NCI-H774 (cell line): ENCODE data around the gene ARMC2.
"Not testable (repeated sequence)": the region's sequence is repeated elsewhere in the genome, so short reads cannot be mapped to it uniquely, and the experiment has no call there.

Source experiments
- DNase-seq: peaks from one replicate; lab custom pipeline; 2025; lab: John Stamatoyannopoulos, UW

Gene ARMC2

DNA sequence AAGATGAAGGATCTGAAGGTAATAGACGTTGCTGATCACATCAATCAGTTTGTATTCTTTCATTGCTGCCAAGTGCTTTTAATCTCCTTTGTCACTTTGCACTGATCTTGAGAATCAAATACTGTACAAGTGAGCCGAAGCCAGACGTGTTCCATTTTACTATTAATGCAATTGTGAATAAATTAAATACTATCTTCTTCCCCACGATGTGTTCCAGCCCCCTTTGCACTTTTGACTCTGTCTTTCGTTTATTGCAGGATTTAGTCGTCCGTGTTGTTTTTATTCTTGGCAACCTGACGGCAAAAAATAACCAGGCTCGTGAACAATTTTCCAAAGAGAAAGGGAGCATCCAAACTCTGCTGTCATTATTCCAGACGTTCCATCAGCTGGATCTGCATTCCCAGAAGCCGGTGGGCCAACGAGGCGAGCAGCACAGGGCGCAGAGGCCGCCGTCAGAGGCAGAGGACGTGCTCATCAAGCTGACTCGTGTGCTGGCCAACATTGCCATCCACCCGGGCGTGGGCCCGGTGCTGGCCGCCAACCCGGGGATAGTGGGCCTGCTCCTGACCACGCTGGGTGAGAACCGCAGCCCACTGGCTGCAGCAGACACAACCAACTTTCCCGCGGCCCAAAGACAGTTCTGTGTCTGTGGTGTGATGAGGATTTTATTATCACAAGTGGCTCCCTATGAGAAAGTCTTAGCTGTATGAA lies 104.7 kb downstream of the ARMC2 start:
- DNase-seq, result no peak

DNA sequence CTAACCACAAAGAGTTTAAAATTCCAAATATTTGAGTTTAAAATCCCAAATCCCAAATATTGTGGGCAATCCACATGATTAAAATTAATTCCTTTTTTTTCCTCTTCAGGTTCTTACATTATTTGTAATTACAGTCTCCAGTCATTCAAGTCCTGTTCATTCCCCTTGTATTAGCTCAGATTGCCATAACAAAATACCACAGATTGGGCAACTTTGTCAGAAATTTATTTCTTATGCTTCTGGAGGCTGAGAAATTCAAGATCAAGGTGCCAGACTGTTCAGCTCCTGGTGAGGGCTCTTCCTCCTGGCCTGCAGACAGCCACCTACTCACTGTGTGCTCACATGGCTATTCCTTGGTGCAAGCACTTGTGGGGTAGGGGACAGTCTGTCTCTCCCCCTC lies 105.5 kb downstream of the ARMC2 start:
- no peak for DNase-seq

DNA sequence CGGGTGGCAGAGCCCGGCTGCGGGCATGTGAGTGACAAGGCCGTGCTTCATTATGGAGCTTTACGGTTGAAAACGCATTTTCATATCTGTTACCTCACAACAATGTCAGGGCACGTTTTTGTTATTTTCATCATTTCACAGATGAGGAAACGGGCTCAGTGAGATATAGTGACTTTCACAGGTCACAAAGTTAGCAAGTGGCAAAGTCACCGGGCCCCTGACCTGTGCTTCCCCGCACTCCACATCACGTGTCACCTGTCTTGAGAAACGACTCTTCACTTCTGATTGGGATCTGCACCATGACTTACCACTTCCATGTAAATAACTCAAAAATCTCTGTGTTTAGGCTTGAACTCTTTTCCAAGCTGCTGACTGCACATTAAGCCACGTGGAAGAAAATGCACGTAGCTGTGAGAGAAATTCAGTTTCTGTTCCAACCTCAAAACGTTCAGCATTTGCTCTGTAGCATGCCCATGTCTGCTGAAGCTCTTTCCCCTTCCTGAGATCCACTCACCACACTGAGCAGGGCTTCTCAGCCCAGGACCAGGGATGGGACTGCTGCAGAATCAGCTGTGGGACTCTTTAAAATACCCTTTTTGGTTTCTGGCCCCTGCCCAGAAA lies 107.2 kb downstream of the ARMC2 start:
- no peak for DNase-seq

DNA sequence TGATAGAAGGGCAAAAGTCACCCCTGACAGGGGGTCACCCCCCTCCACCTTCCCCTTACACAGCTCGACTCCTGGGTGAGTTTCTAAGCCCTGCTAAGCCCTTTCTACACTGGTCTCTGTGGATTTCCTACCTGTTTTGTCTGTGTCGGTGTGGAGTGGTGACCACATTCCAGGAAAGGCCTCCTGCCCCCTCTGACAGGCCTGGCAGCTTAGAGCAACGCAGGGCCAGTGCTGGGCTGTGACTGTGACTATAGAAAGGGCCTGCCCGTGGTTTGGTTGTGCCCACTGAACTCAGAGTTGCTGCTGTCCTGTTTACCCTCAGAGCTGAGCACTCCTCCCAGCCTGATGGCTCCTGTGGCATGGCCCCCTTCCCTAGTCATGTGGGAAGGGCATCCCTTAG lies 109.0 kb downstream of the ARMC2 start:
- DNase-seq, result no peak

DNA sequence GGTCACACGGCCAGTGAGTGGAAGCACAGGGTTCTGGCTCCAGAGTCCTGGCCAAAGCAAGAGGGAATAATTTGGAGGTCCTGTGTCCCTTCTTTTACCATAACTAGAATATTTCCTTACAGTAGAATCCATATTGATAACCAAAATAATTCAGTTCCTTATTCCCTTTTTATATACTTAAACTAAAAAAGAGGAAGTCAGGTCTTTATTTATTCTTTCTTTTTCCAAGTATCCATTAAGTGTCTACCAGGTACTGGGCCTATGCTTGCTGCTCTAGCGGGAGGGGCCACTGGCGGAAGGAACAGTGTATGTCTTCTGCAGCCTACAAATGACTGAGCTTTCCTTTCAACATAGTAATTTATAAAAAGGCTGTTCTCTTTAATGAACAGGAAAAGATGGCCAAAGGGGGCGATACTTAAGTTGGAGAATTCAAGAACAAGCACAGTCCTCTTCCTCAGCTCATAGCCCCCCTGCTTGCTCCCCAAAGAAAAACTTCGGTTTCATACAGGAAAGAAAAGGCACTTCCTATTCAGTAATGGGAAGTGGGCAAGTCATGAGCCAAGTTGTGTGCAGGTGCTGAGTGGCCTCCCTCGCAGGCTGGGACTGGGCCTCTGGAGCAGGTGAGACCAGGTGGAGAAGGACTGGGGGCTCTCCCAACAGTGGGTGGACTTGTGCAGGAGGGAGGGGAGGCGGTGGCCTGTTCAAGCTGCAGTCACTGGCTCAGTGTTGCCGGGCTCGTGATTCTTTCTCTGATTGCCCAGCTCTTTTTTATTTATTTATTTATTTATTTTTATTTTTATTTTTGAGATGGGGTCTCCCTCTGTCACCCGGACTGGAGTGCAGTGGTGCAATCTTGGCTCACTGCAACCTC lies 110.9 kb downstream of the ARMC2 start:
- no peak for DNase-seq

DNA sequence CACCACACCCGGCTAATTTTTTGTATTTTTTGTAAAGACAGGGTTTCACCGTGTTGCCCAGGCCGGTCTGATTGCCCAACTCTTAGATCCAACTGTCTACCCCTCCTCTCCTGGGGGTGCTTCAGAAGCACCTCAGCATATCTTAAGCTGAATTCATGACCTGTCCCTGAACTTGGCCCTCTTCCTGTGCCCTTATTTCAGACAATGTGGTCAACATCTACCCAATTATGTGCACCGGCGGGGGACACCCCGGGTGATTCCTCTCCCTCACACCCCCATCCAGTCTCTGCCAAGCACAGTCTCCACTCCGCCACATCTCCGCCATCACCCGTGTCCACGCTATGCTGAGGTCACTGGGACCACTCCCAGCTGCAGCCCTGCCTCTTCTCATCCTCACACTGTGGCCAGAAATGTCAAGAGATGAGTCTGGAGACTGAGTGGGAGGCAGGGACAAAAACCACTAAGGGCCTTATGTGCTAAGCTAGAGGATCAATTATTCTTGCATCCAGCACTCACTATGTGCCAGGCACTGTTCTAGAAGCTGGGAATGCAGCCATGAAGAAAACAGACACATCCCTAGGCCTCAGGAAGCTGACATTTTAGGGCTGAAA lies 111.9 kb downstream of the ARMC2 start:
- DNase-seq, result no peak

DNA sequence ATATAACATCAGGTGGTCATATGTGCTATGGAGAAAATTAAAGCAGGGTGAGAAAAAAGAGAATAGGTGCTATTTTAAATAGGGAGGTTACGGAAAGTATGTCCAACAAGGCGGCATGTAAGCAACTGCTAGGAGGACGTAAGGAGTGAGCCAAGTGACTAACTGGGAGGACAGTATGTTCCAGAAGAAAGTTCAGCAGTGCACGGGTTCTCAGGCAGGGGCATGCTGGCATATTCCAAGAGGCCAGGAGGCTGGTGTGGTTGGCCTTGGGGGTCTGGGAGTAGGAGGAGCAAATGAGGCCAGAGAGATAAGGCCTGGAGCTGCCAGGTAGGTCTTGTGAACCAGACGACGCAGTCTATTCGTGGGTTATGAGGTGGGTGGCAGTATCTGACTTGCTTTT lies 112.4 kb downstream of the ARMC2 start:
- DNase-seq, result no peak

DNA sequence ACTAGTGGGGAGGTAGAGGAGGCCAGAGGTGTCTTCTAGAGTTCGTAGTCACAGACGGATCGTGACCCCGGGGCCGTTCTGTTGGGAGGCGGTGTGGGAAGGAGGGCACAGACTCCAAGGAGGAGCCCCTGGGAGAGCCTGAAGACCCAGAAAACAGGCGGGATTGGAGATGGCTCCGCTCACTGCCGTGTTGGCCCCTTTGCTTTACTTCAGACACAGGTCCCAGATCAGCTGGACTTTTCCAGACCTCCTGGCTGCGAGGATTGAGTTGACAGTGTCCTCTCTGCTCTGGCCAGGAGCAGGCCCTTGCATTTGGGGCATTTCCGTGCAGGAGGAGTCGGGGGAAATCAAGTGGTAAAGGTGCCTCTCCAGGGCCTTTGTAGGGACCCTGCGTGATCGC lies 112.9 kb downstream of the ARMC2 start:
- no peak for DNase-seq

DNA sequence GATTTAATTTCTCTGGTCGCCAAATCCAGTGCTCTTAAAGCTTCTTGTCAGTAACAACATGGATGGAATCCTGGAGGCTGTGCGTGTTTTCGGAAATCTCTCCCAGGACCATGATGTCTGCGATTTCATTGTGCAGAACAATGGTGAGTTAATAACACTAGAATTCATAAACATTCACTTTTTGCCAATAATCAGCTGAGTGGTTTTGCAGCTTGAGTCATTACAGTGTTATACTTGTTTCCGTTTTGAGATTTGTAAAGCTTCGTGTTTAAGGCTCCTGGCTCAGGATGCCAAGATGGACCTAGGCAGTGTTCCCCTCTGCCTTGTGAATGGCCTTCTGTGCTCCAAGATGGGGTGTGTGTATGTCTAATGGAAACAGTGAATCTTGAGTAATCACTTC lies 113.8 kb downstream of the ARMC2 start:
- no peak for DNase-seq

DNA sequence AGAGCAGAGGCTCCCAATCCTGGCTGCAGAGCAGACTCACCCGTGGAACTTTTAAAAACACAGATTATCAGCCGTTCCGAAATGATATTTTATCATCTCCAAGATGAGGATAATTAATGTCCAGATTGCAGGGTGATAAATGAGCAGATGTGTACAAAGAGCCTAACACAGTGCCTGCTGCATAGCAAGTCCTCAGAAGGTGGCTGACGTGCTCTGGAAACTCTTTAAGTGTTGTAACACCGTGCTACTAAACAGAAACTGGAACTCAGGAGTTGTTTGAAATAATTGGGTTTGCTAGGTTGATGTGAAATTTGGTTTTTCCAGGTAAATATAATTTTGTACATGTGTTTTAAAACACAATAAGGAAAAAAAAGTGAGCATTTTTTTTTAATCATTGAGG lies 118.0 kb downstream of the ARMC2 start:
- DNase-seq, result no peak

DNA sequence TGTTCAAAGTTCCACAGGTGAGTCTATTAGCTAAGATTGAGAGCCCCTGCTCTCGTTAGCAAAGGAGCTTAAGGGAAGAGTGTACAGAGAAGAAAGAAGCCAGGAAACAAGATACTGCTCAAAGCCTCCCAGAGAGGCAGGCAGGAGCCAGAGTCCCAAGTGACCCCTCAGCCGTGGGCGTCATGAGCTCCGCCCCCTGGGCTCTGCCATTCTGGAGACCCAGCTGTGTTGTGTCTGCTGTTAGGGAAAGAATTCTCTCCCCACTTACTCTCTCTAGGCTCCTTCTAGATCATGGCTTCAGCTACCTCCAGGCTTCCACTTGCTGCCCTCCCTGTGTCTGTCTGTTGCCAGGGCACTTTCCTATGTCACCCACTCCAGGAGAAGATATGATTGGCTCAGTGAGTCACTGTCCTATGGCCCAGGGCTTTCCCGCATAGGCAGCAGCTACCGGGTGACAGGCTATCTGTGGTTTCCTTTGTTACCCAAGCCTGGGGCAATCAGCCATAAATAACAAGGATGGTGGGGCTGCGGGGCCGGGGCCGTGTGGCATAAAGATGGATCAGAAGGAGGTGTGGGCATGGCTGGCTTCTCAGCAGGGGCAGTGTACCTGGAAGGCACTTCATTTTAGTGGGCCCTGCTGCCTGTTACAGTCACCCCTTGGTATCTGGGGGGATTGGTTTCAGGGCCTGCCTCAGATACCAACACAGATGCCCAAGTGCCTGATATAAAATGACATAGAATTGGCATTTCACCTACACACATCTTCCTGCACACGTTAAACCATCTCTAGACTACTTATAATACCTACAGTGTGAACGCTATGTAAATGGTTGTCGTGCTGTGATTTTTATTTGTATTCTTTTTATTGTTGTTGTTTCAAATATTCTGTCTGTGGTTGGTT lies 118.9 kb downstream of the ARMC2 start:
- no peak for DNase-seq

DNA sequence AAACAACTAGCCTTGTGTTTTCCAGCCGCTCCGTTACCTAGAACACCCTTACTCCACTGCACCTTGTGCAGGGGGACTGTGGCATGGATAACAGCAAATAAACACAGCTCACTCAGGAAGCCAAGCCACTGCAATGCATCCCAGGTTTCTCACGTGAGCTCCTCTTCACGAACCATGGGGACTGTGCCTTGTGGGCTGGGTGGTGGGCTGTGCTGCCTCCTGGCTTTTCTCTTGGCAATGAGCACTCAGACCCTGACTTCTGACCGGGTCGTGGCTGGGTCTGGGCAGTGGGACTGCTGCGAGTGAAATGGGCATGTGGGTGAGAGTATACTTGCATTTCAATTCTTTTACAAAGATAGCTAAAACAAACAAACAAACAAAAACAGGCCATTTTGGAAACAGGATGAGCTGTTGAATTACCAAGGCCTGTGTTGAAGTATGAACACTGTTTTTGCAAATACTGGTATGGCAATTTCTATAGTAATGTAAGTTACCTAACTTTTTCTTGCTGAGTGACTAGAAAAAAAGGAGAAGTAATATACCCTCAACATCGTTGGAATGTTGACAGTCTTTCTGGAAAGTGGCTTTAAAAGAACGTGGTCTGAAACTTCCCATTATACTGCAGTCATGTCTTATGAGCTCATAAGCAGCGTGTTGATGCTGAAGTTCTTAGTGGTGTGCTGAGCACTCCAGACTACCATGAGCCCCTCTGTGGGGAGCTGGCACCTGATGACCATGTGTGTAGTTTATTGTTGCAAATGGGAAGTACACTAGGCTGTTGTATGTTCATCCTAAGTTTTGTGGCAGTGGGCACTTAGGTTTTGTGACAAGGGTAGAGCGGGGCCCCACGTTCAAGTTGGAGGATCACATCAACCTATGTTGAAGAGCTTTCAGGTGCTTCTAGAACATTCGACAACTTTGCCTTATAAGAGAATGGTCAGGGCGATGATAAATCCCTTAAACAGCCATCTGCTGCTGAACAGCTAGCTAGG lies 120.4 kb downstream of the ARMC2 start:
- DNase-seq, result no peak

DNA sequence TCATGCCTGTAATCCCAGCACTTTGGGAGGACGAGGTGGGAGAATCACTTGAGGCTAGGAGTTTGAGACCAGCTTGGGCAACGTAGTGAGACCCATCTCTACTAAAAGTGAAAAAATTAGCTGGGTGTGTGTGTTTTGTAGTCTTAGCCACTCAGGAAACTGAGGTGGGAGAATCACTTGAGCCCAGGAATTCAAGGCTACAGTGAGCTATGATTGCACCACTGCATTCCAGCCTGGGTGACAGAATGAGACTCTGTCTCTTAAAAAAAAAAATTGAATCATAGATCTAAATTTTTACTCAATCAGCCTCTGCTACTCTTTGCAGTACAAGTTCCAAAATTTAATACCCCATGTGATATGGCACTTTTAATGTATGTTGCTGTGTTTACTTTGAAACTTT lies 121.6 kb downstream of the ARMC2 start:
- no peak for DNase-seq

DNA sequence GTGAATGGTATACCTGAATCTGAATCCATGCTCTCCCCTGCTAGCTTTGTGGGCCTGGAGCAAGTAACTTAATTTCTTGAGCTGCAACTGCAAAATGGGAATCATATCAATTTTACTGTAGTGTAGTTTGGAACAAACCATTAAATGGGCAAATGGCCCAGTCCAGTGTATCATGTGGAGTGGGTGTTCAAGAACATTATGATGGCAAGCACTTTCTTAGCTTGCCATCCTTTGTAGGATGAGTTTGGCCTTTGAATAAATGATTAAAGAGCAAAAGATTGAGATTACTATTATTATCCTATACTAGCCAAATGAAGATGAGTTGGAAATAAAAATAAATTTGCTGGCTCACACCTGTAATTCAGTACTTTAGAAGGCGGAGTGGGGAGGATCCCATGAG lies 126.0 kb downstream of the ARMC2 start:
- no peak for DNase-seq

DNA sequence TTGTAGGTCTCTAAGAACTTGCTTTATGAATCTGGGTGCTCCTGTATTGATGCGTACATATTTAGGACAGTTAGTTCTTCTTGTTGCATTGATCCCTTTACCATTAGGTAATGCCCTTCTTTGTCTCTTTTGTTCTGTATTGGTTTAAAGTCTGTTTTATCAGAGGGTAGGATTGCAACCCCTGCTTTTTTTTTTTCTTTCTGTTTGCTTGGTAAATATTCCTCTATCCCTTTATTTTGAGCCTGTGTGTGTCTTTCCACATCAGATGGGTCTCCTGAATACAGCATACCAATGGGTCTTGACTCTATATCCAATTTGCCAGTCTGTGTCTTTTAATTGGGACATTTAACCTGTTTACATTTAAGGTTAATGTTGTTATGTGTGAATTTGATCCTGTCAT lies 130.4 kb downstream of the ARMC2 start:
- DNase-seq, result not testable (repeated sequence)

DNA sequence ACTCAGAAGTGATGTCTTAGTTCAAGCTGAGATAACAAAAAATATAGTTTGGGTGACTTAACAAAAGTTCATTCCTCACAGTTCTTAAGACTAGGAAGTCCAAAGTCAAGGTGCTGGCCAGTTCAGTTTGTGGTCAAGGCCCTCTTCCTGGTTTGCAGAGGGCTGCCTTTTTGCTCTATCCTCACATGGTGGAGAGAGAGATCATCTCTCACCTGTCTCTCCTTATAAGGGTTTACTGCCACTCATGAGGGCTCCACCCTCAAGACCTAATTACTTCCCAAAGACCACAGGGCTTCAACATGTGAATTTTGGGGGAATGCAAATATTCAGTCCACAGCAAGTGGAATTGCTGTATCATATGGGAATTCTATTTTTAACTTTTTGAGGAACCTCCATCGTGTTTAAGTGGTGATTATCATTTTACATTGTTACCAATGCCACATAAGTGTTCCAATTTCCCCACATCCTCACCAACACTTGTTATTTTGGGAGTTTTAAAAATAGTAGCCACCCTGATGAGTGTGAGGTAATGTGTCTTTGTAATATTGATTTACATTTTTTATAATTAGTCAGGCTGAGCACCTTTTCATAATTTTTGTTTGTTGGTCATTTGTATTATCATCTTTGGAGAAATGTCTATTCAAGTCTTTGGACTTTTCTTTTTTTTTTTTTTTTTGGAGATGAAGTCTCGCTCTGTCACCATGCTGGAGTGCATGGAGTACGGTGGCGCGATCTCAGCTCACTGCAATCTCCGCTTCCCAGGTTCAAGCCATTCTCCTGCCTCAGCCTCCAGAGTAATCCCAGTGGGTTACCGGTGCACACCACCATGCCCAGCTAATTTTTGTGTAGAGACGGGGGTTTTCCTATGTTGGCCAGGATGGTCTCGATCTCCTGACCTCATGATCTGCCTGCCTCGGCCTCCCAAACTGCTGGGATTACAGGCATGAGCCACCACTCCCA lies 134.2 kb downstream of the ARMC2 start:
- no peak for DNase-seq

DNA sequence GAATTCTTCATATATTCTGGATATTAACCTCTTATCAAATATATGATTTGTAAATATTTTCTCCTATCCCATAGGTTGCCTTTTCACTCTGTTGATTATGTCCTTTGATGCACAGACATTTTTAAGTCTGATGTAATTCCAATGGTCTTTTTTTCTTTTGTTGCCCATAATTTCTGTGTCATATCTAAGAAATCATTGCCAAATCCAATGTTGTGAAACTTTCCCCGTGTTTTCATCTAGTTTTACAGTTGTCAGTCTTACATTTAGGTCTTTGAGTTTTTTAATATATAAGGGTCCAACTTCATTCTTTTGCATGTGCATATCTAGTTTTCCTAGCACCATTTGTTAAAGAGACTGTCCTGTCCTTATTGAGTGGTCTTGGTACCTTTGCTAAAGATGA lies 134.9 kb downstream of the ARMC2 start:
- no peak for DNase-seq

DNA sequence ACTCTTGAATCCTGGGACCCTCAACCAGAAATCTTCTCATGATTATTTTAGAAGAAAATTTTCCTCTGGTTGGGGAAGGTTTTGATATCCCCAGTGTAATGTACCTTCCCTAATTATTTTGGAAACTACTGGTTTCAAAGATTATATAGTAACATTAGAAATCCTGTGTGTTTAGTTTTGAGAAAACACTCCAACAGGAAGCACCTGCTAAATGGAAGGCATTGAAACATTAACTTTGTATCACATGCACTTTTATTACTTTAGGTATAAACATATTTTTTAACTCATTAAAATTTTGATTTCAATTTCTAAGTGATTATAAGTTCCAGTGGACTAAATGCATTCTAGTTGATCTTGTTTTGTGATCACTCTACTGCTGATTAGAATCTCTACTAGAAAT lies 137.1 kb downstream of the ARMC2 start:
- DNase-seq, result no peak

DNA sequence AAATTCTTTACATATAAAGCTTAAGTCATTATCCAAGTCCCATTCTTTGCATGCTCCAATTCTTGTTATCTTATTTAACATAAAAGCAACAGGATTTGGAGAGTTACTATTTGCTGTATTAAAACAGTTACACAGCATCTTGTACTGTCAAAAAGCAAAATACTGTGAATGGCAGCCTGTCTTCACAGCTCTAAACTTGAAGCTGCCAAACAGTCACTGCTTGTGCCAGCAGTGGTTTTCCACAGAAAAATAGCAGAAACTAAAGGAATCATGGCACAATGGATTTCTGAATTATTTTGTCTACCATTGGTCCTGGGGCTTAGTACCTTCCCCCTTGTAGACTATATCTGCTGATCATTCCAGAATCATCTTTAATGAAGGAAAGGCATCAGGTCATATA lies 138.9 kb downstream of the ARMC2 start:
- DNase-seq, result no peak
